ENCODE data around the gene NT5C1A. TPM values are rescaled to one million over a fixed set of nuclear protein-coding genes. Genes with fewer than 3 reads are reported as not detected.

The NT5C1A gene
- total and polyA plus RNA-seq, 11 donors = 2.0 to 46.6 (median 17.2) TPM

- intact Hi-C loops (cut with DNase I) = no loop called here
- no peak overlapping the region for H3K4me3 ChIP-seq
- DNase-seq = no peak
- 66 to 79% (median 69%) methylated on average over 2 of the region's 2 CpGs for WGBS, 4 donors
- H3K4me1 ChIP-seq = peaks cover 2 to 24% (median 14%) of the 10 kb centered on the region in 12 donors
- TF ChIP-seq CTCF (IDR thresholded peaks at IDR 0.05) (no peak), POLR2A (IDR thresholded peaks at IDR 0.05) (no peak)
- no peaks in the 10 kb centered on the region for H3K9me3 ChIP-seq
- H3K27me3 ChIP-seq = peaks cover 7 to 72% (median 32%) of the 10 kb centered on the region in 9 donors
- no peaks in the 10 kb centered on the region for H3K36me3 ChIP-seq
- no peak for ATAC-seq
- H3K27ac ChIP-seq = no peak overlapping the region
Observed at GRCh38 chr1:39687243-39687642, 15.3 kb upstream of the NT5C1A start.

- TF ChIP-seq CTCF (IDR thresholded peaks at IDR 0.05) = no peak
- no peak for TF ChIP-seq POLR2A (IDR thresholded peaks at IDR 0.05)
- Histone ChIP-seq H3K36me3 (no peaks in the 10 kb centered on the region), H3K27me3 (peaks cover 5 to 60% (median 25%) of the 10 kb centered on the region in 9 donors), H3K4me1 (peaks cover 0 to 8% (median 0%) of the 10 kb centered on the region in 12 donors), H3K4me3 (no peak overlapping the region), H3K9me3 (no peaks in the 10 kb centered on the region), H3K27ac (no peak overlapping the region)
- DNase-seq = no peak
- ATAC-seq = no peak
- WGBS, 4 donors = 83 to 98% (median 86%) methylated on average over 3 of the region's 3 CpGs
- intact Hi-C loops (cut with DNase I) = no loop called here
Observed at GRCh38 chr1:39685071-39685470, 13.2 kb upstream of the NT5C1A start.

GRCh38 chr1:39684313-39684664, 12.4 kb upstream of the NT5C1A start:
- Histone ChIP-seq H3K27me3 (peaks cover 5 to 53% (median 28%) of the 10 kb centered on the region in 9 donors), H3K9me3 (no peaks in the 10 kb centered on the region), H3K4me3 (no peak overlapping the region), H3K4me1 (peaks cover 0 to 4% (median 0%) of the 10 kb centered on the region in 12 donors), H3K27ac (no peak overlapping the region), H3K36me3 (no peaks in the 10 kb centered on the region)
- DNase-seq = no peak
- 57 to 84% (median 67%) methylated on average over 4 to 13 of the region's 13 CpGs for WGBS, 4 donors
- no peak for ATAC-seq
- TF ChIP-seq CTCF (IDR thresholded peaks at IDR 0.05) = no peak
- no peak for TF ChIP-seq POLR2A (IDR thresholded peaks at IDR 0.05)
- intact Hi-C loops (cut with DNase I) = no loop called here

GRCh38 chr1:39683591-39684312, 11.8 kb upstream of the NT5C1A start:
- no peaks in the 10 kb centered on the region for H3K36me3 ChIP-seq
- peak overlapping the region in 2 of 12 donors; percentile 17 to 30 for H3K4me3 ChIP-seq
- no peaks in the 10 kb centered on the region for H3K9me3 ChIP-seq
- DNase-seq = peak in 1 of 5 donors; percentile 57
- intact Hi-C loops (cut with DNase I) = no loop called here
- H3K4me1 ChIP-seq = no peaks in the 10 kb centered on the region
- WGBS, 4 donors = 14 to 27% (median 18%) methylated on average over 25 to 62 of the region's 62 CpGs
- H3K27me3 ChIP-seq = peaks cover 5 to 49% (median 28%) of the 10 kb centered on the region in 9 donors
- TF ChIP-seq POLR2A (IDR thresholded peaks at IDR 0.05) (no peak), CTCF (IDR thresholded peaks at IDR 0.05) (no peak)
- ATAC-seq = peak in 1 of 4 donors; percentile 36
- H3K27ac ChIP-seq = no peak overlapping the region

Measured in heart left ventricle (tissue), 16 donors.